HG03558 (cell line): Measurements from ENCODE around the gene ILF2.
"Not testable (repeated sequence)": the region's sequence is repeated elsewhere in the genome, so short reads cannot be mapped to it uniquely, and the experiment has no call there.

Experiments used
- ATAC-seq: cut with Tn5 transposase; IDR thresholded peaks from one replicate; pipeline ENCODE4 v1.9.1; 2021; ENCODE audit warnings: moderate number of reproducible peaks; ENCODE audit not compliant: unreplicated experiment; ENCODE audit errors: extremely low read depth

ILF2 gene

GRCh38 chr1:153680120-153680403 lies 9.3 kb upstream of the ILF2 start:
- no peak for ATAC-seq

DNA sequence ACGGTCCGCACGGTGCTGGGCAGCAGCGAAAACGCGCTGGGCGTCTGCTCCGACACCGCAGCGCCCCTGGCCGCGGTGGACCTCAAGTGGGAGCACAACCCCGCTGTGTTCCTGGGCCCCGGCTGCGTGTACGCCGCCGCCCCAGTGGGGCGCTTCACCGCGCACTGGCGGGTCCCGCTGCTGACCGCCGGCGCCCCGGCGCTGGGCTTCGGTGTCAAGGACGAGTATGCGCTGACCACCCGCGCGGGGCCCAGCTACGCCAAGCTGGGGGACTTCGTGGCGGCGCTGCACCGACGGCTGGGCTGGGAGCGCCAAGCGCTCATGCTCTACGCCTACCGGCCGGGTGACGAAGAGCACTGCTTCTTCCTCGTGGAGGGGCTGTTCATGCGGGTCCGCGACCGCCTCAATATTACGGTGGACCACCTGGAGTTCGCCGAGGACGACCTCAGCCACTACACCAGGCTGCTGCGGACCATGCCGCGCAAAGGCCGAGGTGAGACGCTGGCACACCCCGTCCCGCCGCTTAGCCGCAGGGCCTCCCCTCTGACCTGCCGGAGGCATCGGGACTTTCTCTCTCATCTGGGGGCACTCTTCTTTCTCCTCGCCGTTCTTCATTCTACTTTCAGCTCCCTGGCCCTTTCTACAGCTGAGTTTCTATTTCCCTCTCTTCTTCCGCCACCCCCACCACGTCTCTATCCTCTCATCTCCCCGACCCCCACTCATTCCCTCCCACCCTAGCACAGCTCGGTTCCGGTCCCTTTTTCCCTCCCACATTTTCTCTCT lies 8.7 kb upstream of the ILF2 start:
- no peak for ATAC-seq

GRCh38 chr1:153678519-153679336 lies 7.9 kb upstream of the ILF2 start, which contains the start of gene NPR1:
Gene NPR1 (plus strand): TSS chr1:153678688. CDS start chr1:153679109, 421 bp downstream.
- ATAC-seq = no peak

DNA sequence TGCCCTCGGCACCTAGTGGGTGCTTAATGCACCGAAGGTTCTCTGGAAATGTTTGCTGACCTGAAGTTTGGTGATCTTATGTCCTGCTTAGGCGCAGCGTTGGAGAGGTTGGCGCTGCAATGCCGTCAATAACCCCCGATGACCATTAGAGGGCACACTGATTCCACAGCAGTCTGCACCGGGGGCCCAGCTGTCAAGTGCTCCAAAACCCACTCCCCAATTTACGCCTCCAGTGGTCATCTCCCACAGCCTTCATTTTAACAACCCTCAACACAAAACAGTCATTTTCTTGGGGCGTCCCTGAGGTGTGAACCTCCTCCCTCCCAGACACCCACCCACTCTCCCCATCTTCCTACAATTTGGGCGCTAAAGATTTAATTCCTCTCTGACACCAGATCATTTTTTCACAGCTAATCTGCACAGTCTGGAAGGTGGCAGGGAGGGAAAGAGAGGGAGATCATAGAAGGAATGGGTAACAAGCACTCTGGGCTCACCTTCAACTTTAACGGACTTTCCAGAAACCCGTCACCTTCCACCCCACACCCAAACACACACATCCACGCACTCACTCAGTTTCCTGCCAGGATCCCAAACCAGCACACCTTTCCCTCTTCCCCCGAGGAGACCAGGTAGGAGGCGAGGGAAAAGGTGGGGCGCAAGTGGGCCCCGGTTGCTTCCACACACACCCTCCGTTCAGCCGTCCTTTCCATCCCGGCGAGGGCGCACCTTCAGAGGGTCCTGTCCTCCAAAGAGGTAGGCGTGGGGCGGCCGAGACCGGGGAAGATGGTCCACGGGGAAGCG lies 7.1 kb upstream of the ILF2 start:
- ATAC-seq = no peak

DNA sequence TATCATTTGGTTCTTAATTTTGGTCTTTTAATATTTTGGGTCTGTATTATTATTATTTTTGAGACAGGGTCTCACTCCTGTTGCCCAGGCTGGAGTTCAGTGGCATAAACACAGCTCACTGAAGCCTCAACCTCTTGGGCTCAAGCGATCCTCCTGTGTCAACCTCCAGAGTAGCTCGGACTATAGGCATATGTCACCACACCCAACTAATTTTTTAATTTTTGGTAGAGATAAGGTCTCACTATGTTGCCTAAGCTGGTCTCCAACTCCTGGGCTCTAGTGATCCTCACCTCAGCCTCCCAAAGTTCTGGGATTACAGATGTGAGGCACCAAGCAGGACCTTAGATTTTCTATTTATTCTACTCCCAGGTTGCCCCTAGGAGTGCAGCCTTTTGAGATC lies 2.7 kb upstream of the ILF2 start:
- ATAC-seq = no peak

DNA sequence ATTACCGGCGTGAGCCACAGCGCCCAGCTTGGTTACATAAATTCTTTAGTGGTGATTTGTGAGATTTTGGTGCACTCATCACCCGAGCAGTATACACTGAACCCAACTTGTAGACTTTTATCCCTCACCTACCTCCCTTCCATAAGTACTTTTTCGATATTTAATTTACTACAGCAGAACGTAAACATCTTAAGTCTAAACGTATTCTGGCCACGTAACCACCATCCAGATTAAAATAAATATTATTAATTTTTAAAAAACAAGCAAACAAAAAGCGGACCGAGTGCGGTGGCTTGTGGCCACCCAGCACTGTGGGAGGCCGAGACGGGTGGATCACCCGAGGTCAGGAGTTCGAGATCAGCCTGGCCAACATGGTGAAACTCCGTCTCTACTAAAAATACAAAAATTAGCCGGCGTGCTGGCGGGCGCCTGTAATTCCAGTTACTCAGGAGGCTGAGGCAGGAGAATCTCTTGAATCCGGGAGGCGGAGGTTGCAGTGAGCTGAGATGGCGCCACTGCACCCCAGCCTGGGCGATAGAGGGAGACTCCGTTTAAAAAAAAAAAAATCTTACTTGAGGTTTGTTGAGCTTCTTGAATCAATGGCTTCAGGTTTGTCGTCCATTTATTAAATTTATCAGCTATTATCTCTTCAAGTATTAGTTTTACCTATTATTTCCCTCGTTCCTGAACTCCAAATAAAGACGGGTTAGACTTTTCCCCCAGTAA lies 998 bp upstream of the ILF2 start:
- not testable (repeated sequence) for ATAC-seq

- ATAC-seq = no peak
These were observed 435 bp downstream of the ILF2 start for GRCh38 chr1:153670257-153670858.

DNA sequence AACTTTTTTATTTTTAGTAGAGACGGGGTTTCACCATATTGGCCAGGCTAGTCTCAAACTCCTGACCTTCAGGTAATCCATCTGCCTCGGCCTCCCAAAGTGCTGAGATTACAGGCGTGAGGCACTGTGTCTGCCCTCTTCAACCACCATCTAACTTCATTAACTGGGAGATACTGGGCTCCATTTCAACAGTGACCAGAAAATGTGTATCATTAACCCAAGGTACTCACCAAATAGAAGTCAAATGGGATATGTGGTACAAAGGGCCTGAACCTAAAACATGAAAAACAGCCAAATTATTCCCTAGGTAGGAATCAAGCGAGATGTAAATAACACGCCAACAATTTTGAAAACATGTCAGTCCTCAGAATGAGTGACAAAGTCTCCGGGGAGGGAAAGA lies 1.2 kb downstream of the ILF2 start:
- no peak for ATAC-seq

GRCh38 chr1:153668672-153669071 lies 2.1 kb downstream of the ILF2 start:
- not testable (repeated sequence) for ATAC-seq

DNA sequence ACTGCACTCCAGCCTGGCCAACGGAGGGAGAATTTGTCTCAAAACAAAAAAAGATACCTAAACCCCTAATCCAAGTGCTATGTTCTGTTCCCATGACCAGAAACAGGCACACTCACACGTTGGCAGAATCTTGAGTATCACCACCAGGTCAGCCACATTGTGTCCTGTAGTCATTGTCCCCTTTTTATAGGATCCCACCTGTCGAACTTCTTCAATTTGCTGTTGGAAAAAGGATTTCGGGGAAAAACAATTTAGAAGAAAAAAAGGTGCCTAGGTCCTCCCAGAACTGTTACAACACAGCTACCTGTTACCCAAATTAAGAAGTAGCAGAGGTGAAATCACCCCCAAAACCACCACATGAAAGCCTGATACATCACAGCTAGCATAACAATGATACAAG lies 3.4 kb downstream of the ILF2 start:
- no peak for ATAC-seq

- ATAC-seq = no peak
These were observed 7.6 kb downstream of the ILF2 start for GRCh38 chr1:153663211-153663610.

GRCh38 chr1:153662269-153662668 lies 8.5 kb downstream of the ILF2 start:
- ATAC-seq = no peak

DNA sequence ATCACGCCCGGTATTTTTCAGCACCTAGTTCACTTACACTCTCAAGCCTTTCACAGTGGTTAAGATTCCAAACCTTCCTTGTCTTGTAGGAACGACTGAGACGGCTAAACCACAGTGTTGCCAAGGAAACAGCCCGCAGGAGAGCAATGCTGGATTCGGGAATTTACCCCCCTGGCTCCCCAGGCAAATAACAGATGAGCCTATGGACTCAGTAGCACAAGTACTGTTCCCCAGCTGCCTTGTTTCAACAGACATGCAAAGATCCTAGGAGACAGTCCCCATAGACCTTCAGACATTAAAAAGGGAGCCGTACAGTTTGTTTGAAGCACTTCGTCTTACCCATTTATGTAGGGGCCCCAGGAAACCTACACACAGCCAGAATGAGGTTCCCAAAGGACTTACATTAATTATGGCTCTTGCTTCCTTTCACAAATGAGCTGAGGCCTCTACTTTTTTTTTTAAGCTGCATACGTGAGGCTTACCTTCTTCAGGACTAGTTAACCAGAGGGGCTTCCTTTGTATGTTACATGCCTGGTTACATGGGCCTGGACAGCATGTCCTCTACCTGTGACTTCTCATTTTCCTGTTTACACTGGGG lies 9.6 kb downstream of the ILF2 start:
- ATAC-seq = no peak

GRCh38 chr1:153659656-153660055 lies 11.1 kb downstream of the ILF2 start:
- ATAC-seq = no peak

GRCh38 chr1:153659175-153659534 lies 11.6 kb downstream of the ILF2 start:
- ATAC-seq = no peak

DNA sequence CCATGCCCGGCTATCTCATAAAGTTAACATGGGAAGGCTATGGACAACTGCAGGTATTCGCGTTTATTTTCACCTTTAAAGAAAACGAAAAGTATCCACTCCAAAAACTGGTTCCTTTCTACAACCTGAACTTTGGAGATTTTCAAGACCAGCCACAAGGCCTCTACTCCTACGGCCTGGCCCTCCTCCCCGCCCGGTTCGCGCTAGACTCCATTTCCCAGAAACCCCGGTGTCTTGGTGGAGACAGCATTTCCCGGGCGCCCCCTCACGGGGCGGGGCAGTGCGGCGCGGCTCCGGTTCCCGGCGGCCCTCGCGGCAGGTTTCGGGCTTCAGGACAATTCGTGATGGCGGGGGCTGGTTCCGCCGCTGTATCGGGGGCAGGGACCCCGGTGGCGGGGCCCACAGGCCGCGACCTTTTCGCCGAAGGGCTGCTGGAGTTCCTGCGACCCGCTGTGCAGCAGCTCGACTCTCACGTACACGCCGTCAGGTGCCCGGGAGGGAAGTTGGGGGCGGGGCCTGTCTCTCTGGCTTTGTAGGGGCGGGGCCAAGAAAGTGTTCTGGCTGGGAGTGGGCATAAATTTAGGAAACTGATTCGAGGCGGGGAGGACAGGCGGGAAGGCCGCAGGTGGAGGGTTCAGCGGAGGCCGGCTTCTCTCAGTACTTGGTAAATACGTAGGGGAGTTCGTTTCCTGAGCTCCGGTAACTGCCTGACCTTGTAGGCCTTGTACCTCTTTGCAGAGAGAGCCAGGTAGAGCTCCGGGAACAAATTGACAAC lies 12.2 kb downstream of the ILF2 start, which contains the start of gene SNAPIN:
Gene SNAPIN (plus strand): TSS at position 304 of the 775 bp plus-strand sequence. CDS start 41 bp downstream, at position 345.
- peak; percentile 59 for ATAC-seq

DNA sequence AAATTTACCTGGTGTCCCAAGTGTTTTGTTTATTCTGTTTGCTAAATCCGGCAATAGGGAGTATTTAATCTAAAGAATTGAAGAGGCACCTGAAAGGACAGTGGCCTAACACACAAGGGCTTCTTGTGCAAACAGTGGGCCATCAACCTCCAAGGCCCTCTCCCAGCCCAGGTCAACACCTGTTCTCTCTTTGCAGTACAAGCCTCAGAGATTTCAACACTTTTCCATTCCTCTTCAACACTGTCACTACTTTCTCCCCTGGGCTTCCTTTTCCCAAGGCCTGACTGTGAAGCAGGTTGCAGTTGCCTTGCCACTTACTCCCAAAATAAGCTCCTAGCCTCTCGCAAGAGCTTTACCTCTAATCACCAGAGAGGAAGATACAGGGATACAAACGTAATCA lies 15.5 kb downstream of the ILF2 start:
- ATAC-seq = no peak

DNA sequence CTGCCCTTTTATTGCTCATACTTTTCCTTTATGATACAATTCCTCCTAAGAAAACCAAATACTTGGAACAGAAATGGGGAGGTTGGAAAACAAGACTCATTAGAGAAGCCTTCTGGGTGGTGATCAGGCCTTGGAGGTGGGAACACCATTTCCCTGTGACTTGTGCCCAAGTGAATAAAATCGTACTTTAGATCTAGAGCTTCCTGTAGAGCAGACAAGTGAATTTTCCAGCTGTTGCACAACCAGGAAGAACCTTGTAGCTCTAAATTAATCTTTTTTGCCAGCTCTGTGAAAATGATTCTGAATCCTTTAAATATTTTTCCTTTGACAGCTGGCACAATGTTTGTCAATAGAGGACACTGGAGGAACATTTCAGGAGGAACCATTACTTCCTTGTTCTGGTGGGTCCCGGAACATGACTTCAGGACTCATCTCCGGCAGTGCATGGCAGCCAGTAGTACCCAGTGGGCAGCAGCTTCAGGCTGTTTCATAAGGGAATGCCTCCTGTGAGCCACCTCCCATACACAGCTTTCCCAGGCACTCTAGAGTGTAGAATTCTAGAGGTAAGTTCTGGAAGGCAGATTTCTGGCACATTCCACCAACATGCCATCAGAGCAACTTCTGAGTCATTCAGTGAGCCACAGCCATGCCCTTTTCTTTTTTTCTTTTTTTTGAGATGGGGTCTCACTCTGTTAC lies 17.8 kb downstream of the ILF2 start:
- ATAC-seq = no peak
